K562 (cell line): ENCODE measurements around the gene CLCC1. TPM values are rescaled to one million over a fixed set of nuclear protein-coding genes. Genes with fewer than 3 reads are reported as not detected.

Experiments used
- ATAC-seq: fragments of 200-7000 bp; cut with Tn5 transposase; 3 replicates; pipeline ENCODE4 v1.9.1; 2020; ENCODE audit warnings: moderate library complexity
- BruUV-seq: library from RNA; stranded (reverse); fragments of 400-500 nt; replicated peaks from 2 replicates; lab custom pipeline; 2021; lab: Mats Ljungman, UMichigan
- CTCF ChIA-PET: fragments of 300-600 bp; formaldehyde crosslinking; extraction: SDS; loops from one replicate; lab custom pipeline; 2021; ENCODE audit warnings: low intra/inter-chr PET ratio; lab: Yijun Ruan, JAX
- POLR2A ChIA-PET: fragments of 300-600, 350-650 bp; sonication (Branson Sonifier 250); formaldehyde crosslinking; extraction: SDS; loops from one replicate; lab custom pipeline; 2021; ENCODE audit warnings: antibody characterized with exemption, inconsistent platforms; lab: Yijun Ruan, JAX
- DNase-seq, 4 experiments: peaks; one replicate each; pipeline versions ENCODE4 v3.0.0 to v3.0.0-alpha.2; 2011 to 2018; ENCODE audit warnings: low spot score in 3 of 4, mixed read lengths in 3 of 4; ENCODE audit errors: extremely low read depth in 1 of 4
- FAIRE-seq: peaks from 2 replicates; lab custom pipeline; 2011; peaks lifted over from hg19 to GRCh38; lab: Jason Lieb, UNC
- H2AFZ ChIP-seq: 2 replicates; pipeline ENCODE4 v1.6.0; 2011; ENCODE audit warnings: low read depth, low read length, control low read depth, inconsistent platforms
- H3K27ac ChIP-seq: fragments of 200-600 bp; 3 replicates; pipeline ENCODE4 v1.8.0; 2011; ENCODE audit warnings: low read depth, mild to moderate bottlenecking, control low read depth, inconsistent platforms, low read length, moderate library complexity, mixed read lengths; ENCODE audit errors: extremely low read depth
- H3K27me3 ChIP-seq, 2 experiments: fragments of 300-600 bp in 1 of 2; 2 replicates in 1 of 2; 3 replicates in 1 of 2; pipeline versions ENCODE4 v1.6.0 to v1.8.0; 2011; ENCODE audit warnings: inconsistent platforms in 2 of 2, low read length in 2 of 2, mild to moderate bottlenecking in 1 of 2, mixed read lengths in 1 of 2, moderate library complexity in 1 of 2; ENCODE audit not compliant: control insufficient read depth in 2 of 2, insufficient read depth in 2 of 2
- H3K36me3 ChIP-seq: fragments of 300-600 bp; 3 replicates; pipeline ENCODE4 v1.8.0; 2011; ENCODE audit warnings: mild to moderate bottlenecking, low read length, inconsistent platforms; ENCODE audit not compliant: control insufficient read depth, insufficient read depth
- H3K4me1 ChIP-seq, 2 experiments: fragments of 200-600 bp in 1 of 2; replicated peaks in 1 of 2; 2 replicates in 1 of 2; 3 replicates in 1 of 2; pipeline versions ENCODE4 v1.5.1 to v1.8.0; 2011; ENCODE audit warnings: inconsistent platforms in 2 of 2, low read length in 2 of 2, mild to moderate bottlenecking in 1 of 2, mixed read lengths in 1 of 2, moderate library complexity in 1 of 2; ENCODE audit not compliant: control insufficient read depth in 2 of 2, insufficient read depth in 2 of 2
- H3K4me2 ChIP-seq: 2 replicates; pipeline ENCODE4 v1.6.1; 2011; ENCODE audit warnings: low read length, control low read depth, inconsistent platforms, mixed read lengths; ENCODE audit not compliant: insufficient read depth
- H3K4me3 ChIP-seq: fragments of 200-600 bp; sonication (generic), shearing (Covaris generic); 2 replicates; pipeline ENCODE4 v1.5.1; 2016; ENCODE audit warnings: control low read depth, inconsistent platforms
- H3K79me2 ChIP-seq: fragments of 200-600 bp; 3 replicates; pipeline ENCODE4 v1.8.0; 2011; ENCODE audit warnings: low read length, inconsistent platforms; ENCODE audit not compliant: control insufficient read depth, insufficient read depth
- H3K9ac ChIP-seq, 2 experiments: 2 replicates each; pipeline versions ENCODE4 v1.6.0 to v1.6.1; 2011; ENCODE audit warnings: low read depth in 2 of 2, low read length in 2 of 2, control low read depth in 1 of 2, inconsistent platforms in 1 of 2, mild to moderate bottlenecking in 1 of 2, mixed read lengths in 1 of 2; ENCODE audit not compliant: insufficient read depth in 1 of 2
- H3K9me1 ChIP-seq: one replicate; pipeline ENCODE4 v1.6.0; 2011; ENCODE audit warnings: inconsistent platforms, mild to moderate bottlenecking, low read length, moderate library complexity; ENCODE audit not compliant: control insufficient read depth, insufficient read depth
- H3K9me3 ChIP-seq: replicated peaks from 2 replicates; pipeline ENCODE4 v1.5.1; 2011; ENCODE audit warnings: low read depth, low read length, inconsistent platforms; ENCODE audit not compliant: control insufficient read depth, insufficient read depth
- H4K20me1 ChIP-seq: replicated peaks from 2 replicates; pipeline ENCODE4 v1.6.1; 2011; ENCODE audit warnings: low read length, inconsistent platforms, mixed read lengths; ENCODE audit not compliant: control insufficient read depth, insufficient read depth
- CREBBP ChIP-seq: IDR thresholded peaks from one replicate; pipeline ENCODE4 v1.6.1; 2012; ENCODE audit warnings: low read depth, mild to moderate bottlenecking, control low read depth, inconsistent platforms, low read length
- ELF2 ChIP-seq: fragments of 250-450 bp; sonication (Bioruptor Pico); IDR thresholded peaks from 2 replicates; pipeline ENCODE4 v1.5.0; 2021; ENCODE audit warnings: mild to moderate bottlenecking
- ELF4 ChIP-seq: fragments of 450-650 bp; formaldehyde crosslinking; IDR thresholded peaks from 2 replicates; pipeline ENCODE4 v1.4.0; 2022; ENCODE audit warnings: missing genetic modification characterization
- FIP1L1 ChIP-seq: fragments of 200-400 bp; formaldehyde crosslinking; IDR thresholded peaks from 2 replicates; pipeline ENCODE4 v1.6.1; 2018; ENCODE audit warnings: mild to moderate bottlenecking, low read depth, low read length; ENCODE audit not compliant: poor library complexity, severe bottlenecking
- KLF6 ChIP-seq: fragments of 250-450 bp; sonication (Bioruptor Pico); IDR thresholded peaks from 2 replicates; pipeline ENCODE4 v1.4.0; 2020; ENCODE audit warnings: mild to moderate bottlenecking, moderate library complexity, borderline replicate concordance
- MTA3 ChIP-seq: fragments of 450-650 bp; formaldehyde crosslinking; IDR thresholded peaks from 2 replicates; pipeline ENCODE4 v1.6.1; 2017; ENCODE audit warnings: mild to moderate bottlenecking, borderline replicate concordance
- POLR2A ChIP-seq: fragments of 450-650 bp; conservative IDR thresholded peaks from 2 replicates; pipeline ENCODE4 v1.6.1; 2016
- POLR2AphosphoS2 ChIP-seq: IDR thresholded peaks from 2 replicates; pipeline ENCODE4 v1.6.1; 2012; ENCODE audit warnings: low read length, improper control_type of control experiment
- RAD51 ChIP-seq: fragments of 450-650 bp; IDR thresholded peaks from 2 replicates; pipeline ENCODE4 v1.7.1; 2016; ENCODE audit warnings: low read depth, mild to moderate bottlenecking, borderline replicate concordance
- SPI1 ChIP-seq: IDR thresholded peaks from 2 replicates; pipeline ENCODE4 v1.6.1; 2011; ENCODE audit warnings: low read depth, low read length, control low read depth, borderline replicate concordance
- U2AF1 ChIP-seq: fragments of 200-400 bp; formaldehyde crosslinking; optimal IDR thresholded peaks from 2 replicates; pipeline ENCODE3; 2017; ENCODE audit warnings: mild to moderate bottlenecking, low read depth, low read length, moderate library complexity
- XRCC5 ChIP-seq: fragments of 200-400 bp; formaldehyde crosslinking; IDR thresholded peaks from 2 replicates; pipeline ENCODE4 v1.6.1; 2017; ENCODE audit warnings: low read depth, mild to moderate bottlenecking, low read length
- WGBS: fragments of 100-300 bp; shearing (Covaris generic); methylation state at CpG from one replicate; pipeline ENCODE4 v1.1.6; 2016; ENCODE audit warnings: low coverage, mixed read lengths; ENCODE audit not compliant: insufficient coverage; ENCODE audit errors: missing lambda C conversion rate; 5-methylcytosine and 5-hydroxymethylcytosine counted together
- in situ Hi-C: fragments of 300-500 bp; cut with MboI; formaldehyde crosslinking; loops from 4 replicates; pipeline ENCODE4 v1.15.0; 2018; ENCODE audit warnings: inconsistent platforms, mixed read lengths
- intact Hi-C: fragments of 100-400 bp; cut with micrococcal nuclease; formaldehyde crosslinking; loops from 2 replicates; pipeline ENCODE4 v1.14.2; 2022
- polyA plus RNA-seq, 8 experiments: library from polyadenylated mRNA; depleted of rRNA in 4 of 8; stranded (reverse) in 5 of 8; unstranded in 3 of 8; fragments of >200 nt; fragmentation: Nextera tagmentation in 2 of 8; fragmentation: Illumina TruSeq in 1 of 8; extraction: Ambion mirVana in 2 of 8; extraction: Trizol in 1 of 8; gene quantifications; 2 replicates each; pipeline versions ENCODE4 v1.2.1 to v1.2.3, GENCODE V29; 2011 to 2014; ENCODE audit warnings: inconsistent platforms in 1 of 8, missing spikeins in 1 of 8
- total RNA-seq, 7 experiments: library from RNA; depleted of rRNA in 6 of 7; stranded (reverse); fragments of >200 nt in 6 of 7; fragmentation: Illumina TruSeq in 2 of 7; extraction: Trizol in 2 of 7; gene quantifications; 2 replicates each; pipeline versions ENCODE4 v1.2.1 to v1.2.3, GENCODE V29; 2011 to 2021; ENCODE audit warnings: low replicate concordance in 1 of 7
- TF ChIP-seq, protein P1 (sequence below): fragments of 250-450 bp; sonication (Bioruptor Pico); IDR thresholded peaks from 2 replicates; pipeline ENCODE4 v1.4.0; 2020; ENCODE audit warnings: mild to moderate bottlenecking, moderate library complexity, borderline replicate concordance
- TF ChIP-seq, protein P2 (sequence below): sonication (generic); formaldehyde crosslinking; IDR thresholded peaks from 2 replicates; pipeline ENCODE4 v1.8.0; 2022; ENCODE audit warnings: mild to moderate bottlenecking, missing genetic modification reagents, borderline replicate concordance

CLCC1 gene
- total and polyA plus RNA-seq, 9 of the 15 experiments (the other 6 are each of a cell fraction or from before 2014, with no cell fraction given) = 28.8 to 63.4 (median 40.4) TPM

DNA sequence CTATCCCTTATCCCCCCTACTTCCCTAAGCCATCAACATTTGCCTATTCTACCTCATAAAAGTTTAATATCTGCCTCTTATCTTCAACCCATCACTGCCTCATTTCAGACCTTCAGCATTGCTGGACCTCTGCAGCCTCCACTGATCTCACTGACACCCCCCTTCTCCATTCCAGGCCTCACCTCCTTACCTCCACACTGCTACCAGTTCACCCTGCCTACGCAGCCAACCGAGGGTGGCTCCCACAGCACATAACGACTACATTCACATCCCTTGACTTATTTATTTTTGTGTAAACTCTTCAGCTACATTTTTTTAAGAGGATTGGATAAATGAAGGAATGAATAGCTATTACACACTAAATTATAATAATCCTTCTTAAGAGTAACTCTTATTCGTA, 14.2 kb downstream of the CLCC1 start:
- Histone ChIP-seq H3K27ac (no peak overlapping the region), H3K4me2 (no peak overlapping the region), H3K9ac (no peak overlapping the region), H3K27me3 (no peaks in the 10 kb centered on the region), H4K20me1 (peaks cover 6% of the 10 kb centered on the region), H3K9me3 (no peaks in the 10 kb centered on the region), H3K4me3 (no peak overlapping the region), H3K4me1 (peaks cover 0 to 3% of the 10 kb centered on the region in 2 experiments; a peak in 2 of 5 replicates), H3K36me3 (peaks cover 62% of the 10 kb centered on the region), H3K79me2 (peaks cover 65% of the 10 kb centered on the region), H3K9me1 (no peaks in the 10 kb centered on the region), H2AFZ (no peak overlapping the region)
- FAIRE-seq = no peak
- intact Hi-C loops (no loop called here), in situ Hi-C loops (no loop called here)
- CTCF ChIA-PET = no interaction called here
- DNase-seq = no peak
- 82% methylated on average over 4 of the region's 4 CpGs for WGBS
- ATAC-seq = peak; percentile 39; the same call in 1 of the 3 replicates
- POLR2A ChIA-PET = interaction anchor here (2.8 to 3.1 kb wide), 2 partner anchors 8 to 13 kb away, joined by 13 to 20 read pairs; partner anchors contain the start of gene CLCC1
- TF ChIP-seq, protein P1, sequence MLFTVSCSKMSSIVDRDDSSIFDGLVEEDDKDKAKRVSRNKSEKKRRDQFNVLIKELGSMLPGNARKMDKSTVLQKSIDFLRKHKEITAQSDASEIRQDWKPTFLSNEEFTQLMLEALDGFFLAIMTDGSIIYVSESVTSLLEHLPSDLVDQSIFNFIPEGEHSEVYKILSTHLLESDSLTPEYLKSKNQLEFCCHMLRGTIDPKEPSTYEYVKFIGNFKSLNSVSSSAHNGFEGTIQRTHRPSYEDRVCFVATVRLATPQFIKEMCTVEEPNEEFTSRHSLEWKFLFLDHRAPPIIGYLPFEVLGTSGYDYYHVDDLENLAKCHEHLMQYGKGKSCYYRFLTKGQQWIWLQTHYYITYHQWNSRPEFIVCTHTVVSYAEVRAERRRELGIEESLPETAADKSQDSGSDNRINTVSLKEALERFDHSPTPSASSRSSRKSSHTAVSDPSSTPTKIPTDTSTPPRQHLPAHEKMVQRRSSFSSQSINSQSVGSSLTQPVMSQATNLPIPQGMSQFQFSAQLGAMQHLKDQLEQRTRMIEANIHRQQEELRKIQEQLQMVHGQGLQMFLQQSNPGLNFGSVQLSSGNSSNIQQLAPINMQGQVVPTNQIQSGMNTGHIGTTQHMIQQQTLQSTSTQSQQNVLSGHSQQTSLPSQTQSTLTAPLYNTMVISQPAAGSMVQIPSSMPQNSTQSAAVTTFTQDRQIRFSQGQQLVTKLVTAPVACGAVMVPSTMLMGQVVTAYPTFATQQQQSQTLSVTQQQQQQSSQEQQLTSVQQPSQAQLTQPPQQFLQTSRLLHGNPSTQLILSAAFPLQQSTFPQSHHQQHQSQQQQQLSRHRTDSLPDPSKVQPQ (CRISPR knock-in tag) = no peak
- no peak for TF ChIP-seq CREBBP
- no peak for TF ChIP-seq SPI1
- TF ChIP-seq POLR2AphosphoS2 = no peak
- TF ChIP-seq, protein P2, sequence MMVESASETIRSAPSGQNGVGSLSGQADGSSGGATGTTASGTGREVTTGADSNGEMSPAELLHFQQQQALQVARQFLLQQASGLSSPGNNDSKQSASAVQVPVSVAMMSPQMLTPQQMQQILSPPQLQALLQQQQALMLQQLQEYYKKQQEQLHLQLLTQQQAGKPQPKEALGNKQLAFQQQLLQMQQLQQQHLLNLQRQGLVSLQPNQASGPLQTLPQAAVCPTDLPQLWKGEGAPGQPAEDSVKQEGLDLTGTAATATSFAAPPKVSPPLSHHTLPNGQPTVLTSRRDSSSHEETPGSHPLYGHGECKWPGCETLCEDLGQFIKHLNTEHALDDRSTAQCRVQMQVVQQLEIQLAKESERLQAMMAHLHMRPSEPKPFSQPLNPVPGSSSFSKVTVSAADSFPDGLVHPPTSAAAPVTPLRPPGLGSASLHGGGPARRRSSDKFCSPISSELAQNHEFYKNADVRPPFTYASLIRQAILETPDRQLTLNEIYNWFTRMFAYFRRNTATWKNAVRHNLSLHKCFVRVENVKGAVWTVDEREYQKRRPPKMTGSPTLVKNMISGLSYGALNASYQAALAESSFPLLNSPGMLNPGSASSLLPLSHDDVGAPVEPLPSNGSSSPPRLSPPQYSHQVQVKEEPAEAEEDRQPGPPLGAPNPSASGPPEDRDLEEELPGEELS (CRISPR knock-in tag) = no peak
- TF ChIP-seq ELF4 = no peak
- no peak for TF ChIP-seq ELF2 (CRISPR knock-in tag)
- no peak for TF ChIP-seq MTA3
- no peak for TF ChIP-seq XRCC5
- TF ChIP-seq POLR2A = no peak
- TF ChIP-seq U2AF1 = no peak
- no peak for TF ChIP-seq KLF6 (CRISPR knock-in tag)
- no peak for TF ChIP-seq FIP1L1
- TF ChIP-seq RAD51 = no peak
- BruUV-seq = no TSS peak
